Sigmoid colon (tissue), 7 donors: ENCODE data around the gene GLG1. TPM values are rescaled to one million over a fixed set of nuclear protein-coding genes. Genes with fewer than 3 reads are reported as not detected.

Source experiments
- DNase-seq: peaks from one replicate; pipeline ENCODE4 v3.0.0-alpha.2; 2019
- H3K27ac ChIP-seq, 4 donors: fragments of 200-600 bp; sonication (generic); one replicate each; pipeline ENCODE4 v1.5.1; 2016 to 2019; ENCODE audit warnings: mild to moderate bottlenecking in 1 of 4
- H3K27me3 ChIP-seq, 3 donors: fragments of 200-600 bp; sonication (generic); one replicate each; pipeline ENCODE4 v1.5.1; 2019; ENCODE audit warnings: mild to moderate bottlenecking in 1 of 3
- H3K36me3 ChIP-seq, 4 donors: fragments of 200-600 bp; sonication (generic); one replicate each; pipeline ENCODE4 v1.5.1; 2016 to 2019
- H3K4me1 ChIP-seq, 4 donors: fragments of 200-600 bp; sonication (generic); one replicate each; pipeline ENCODE4 v1.5.1; 2017 to 2019
- H3K4me3 ChIP-seq, 4 donors: fragments of 200-600 bp; sonication (generic); one replicate each; pipeline ENCODE4 v1.5.1; 2017 to 2019; ENCODE audit warnings: mild to moderate bottlenecking in 2 of 4, moderate library complexity in 1 of 4
- H3K9me3 ChIP-seq, 4 donors: fragments of 200-600 bp in 3 of 4; sonication (generic) in 3 of 4; one replicate each; pipeline versions ENCODE4 v1.5.1 to v1.6.1; 2013 to 2019
- CTCF ChIP-seq, 4 experiments: fragments of 450-650 bp in 3 of 4; fragments of 200-600 bp in 1 of 4; IDR thresholded peaks; one replicate each; pipeline ENCODE4 v1.5.1; 2016 to 2019; ENCODE audit warnings: antibody characterized with exemption in 4 of 4, mild to moderate bottlenecking in 3 of 4, moderate library complexity in 2 of 4
- EP300 ChIP-seq, 4 donors: sonication (generic); formaldehyde crosslinking; IDR thresholded peaks; one replicate each; pipeline ENCODE4 v1.6.1; 2017; ENCODE audit warnings: antibody characterized with exemption in 4 of 4
- POLR2A ChIP-seq, 2 donors: fragments of 450-650 bp; IDR thresholded peaks; one replicate each; pipeline ENCODE4 v1.6.1; 2016; ENCODE audit warnings: antibody characterized with exemption in 2 of 2, mild to moderate bottlenecking in 2 of 2, moderate library complexity in 2 of 2
- POLR2AphosphoS5 ChIP-seq, 4 donors: sonication (generic); formaldehyde crosslinking; IDR thresholded peaks; one replicate each; pipeline ENCODE4 v1.6.1; 2017; ENCODE audit warnings: antibody characterized with exemption in 4 of 4
- WGBS, 2 donors: extraction: QIAGEN DNeasy Blood & Tissue Kit; methylation state at CpG; one replicate each; pipeline ENCODE4 v1.1.7; 2013; 5-methylcytosine and 5-hydroxymethylcytosine counted together
- intact Hi-C: fragments of 100-400 bp; cut with DNase I; formaldehyde crosslinking; loops from one replicate; pipeline ENCODE4 v1.15.1; 2023
- polyA plus RNA-seq, 3 donors: library from polyadenylated mRNA; stranded (reverse); fragments of 200-250 nt; gene quantifications; one replicate each; pipeline ENCODE4 v1.2.3, GENCODE V29; 2013
- total RNA-seq, 4 donors: library from RNA; depleted of rRNA; stranded (reverse); fragments of >200 nt; gene quantifications; one replicate each; pipeline ENCODE4 v1.1.0, GENCODE V29; 2016
- donor health status: healthy with polysubstance abuse.
- donor health status: Bipolar disorder and iron deficiency.
- donor health status: healthy.

The GLG1 gene
- total and polyA plus RNA-seq, 7 donors, result 4.2 to 138 (median 78.7) TPM

GRCh38 chr16:74635303-74635702 lies 28.4 kb upstream of the GLG1 start:
- intact Hi-C loops, result no loop called here
- Histone ChIP-seq H3K36me3 (peaks cover 11 to 85% (median 22%) of the 10 kb centered on the region in 4 donors), H3K4me3 (no peak overlapping the region), H3K27me3 (no peaks in the 10 kb centered on the region), H3K27ac (no peak overlapping the region), H3K4me1 (no peaks in the 10 kb centered on the region), H3K9me3 (no peaks in the 10 kb centered on the region)
- DNase-seq, result no peak
- TF ChIP-seq EP300 (IDR thresholded peaks at IDR 0.05), result no peak
- no peak for TF ChIP-seq CTCF (IDR thresholded peaks at IDR 0.05)
- TF ChIP-seq POLR2A (IDR thresholded peaks at IDR 0.05), result no peak
- no peak for TF ChIP-seq POLR2AphosphoS5 (IDR thresholded peaks at IDR 0.05)
- 37 to 69% methylated on average over 5 of the region's 5 CpGs for WGBS, 2 donors

- no peak for DNase-seq
- intact Hi-C loops, result no loop called here
- 80 to 92% methylated on average over 7 of the region's 7 CpGs for WGBS, 2 donors
- no peak for TF ChIP-seq POLR2A (IDR thresholded peaks at IDR 0.05)
- no peak for TF ChIP-seq CTCF (IDR thresholded peaks at IDR 0.05)
- TF ChIP-seq POLR2AphosphoS5 (IDR thresholded peaks at IDR 0.05), result no peak
- TF ChIP-seq EP300 (IDR thresholded peaks at IDR 0.05), result no peak
- H3K9me3 ChIP-seq, result no peaks in the 10 kb centered on the region
- H3K27me3 ChIP-seq, result no peaks in the 10 kb centered on the region
- H3K4me1 ChIP-seq, result no peaks in the 10 kb centered on the region
- H3K36me3 ChIP-seq, result peaks cover 8 to 89% (median 30%) of the 10 kb centered on the region in 4 donors
- no peak overlapping the region for H3K4me3 ChIP-seq
- H3K27ac ChIP-seq, result no peak overlapping the region
Measured at GRCh38 chr16:74633686-74634085, 26.8 kb upstream of the GLG1 start.

- DNase-seq, result no peak
- Histone ChIP-seq H3K36me3 (peaks cover 27 to 96% (median 50%) of the 10 kb centered on the region in 4 donors), H3K27ac (peak overlapping the region in 2 of 4 donors; percentile 0 to 14)
Measured at GRCh38 chr16:74627506-74628220, 20.7 kb upstream of the GLG1 start.

GRCh38 chr16:74626741-74627416 lies 20.0 kb upstream of the GLG1 start:
- no peak overlapping the region for H3K4me3 ChIP-seq
- intact Hi-C loops, result no loop called here
- no peaks in the 10 kb centered on the region for H3K9me3 ChIP-seq
- no peak for DNase-seq
- no peaks in the 10 kb centered on the region for H3K4me1 ChIP-seq
- 0% methylated on average over 1 of the region's 1 CpG for WGBS, 2 donors
- H3K27ac ChIP-seq, result peak overlapping the region in 1 of 4 donors; percentile 14
- no peaks in the 10 kb centered on the region for H3K27me3 ChIP-seq
- peaks cover 22 to 95% (median 47%) of the 10 kb centered on the region in 4 donors for H3K36me3 ChIP-seq
- TF ChIP-seq EP300 (IDR thresholded peaks at IDR 0.05) (no peak), POLR2A (IDR thresholded peaks at IDR 0.05) (no peak), POLR2AphosphoS5 (IDR thresholded peaks at IDR 0.05) (no peak), CTCF (IDR thresholded peaks at IDR 0.05) (no peak)

More at GRCh38 chr16:74627506-74628220, 20.7 kb upstream of the GLG1 start:
- TF ChIP-seq POLR2AphosphoS5 (IDR thresholded peaks at IDR 0.05), result no peak
- TF ChIP-seq EP300 (IDR thresholded peaks at IDR 0.05), result no peak
- H3K4me3 ChIP-seq, result no peak overlapping the region
- intact Hi-C loops, result no loop called here
- no peaks in the 10 kb centered on the region for H3K9me3 ChIP-seq
- WGBS, 2 donors, result 79 to 82% methylated on average over 6 of the region's 6 CpGs
- H3K4me1 ChIP-seq, result no peaks in the 10 kb centered on the region
- H3K27me3 ChIP-seq, result no peaks in the 10 kb centered on the region
